Sigmoid colon (tissue), 7 donors: ENCODE results near the gene GDF15. TPM values are rescaled to one million over a fixed set of nuclear protein-coding genes. Genes with fewer than 3 reads are reported as not detected.
A peak's percentile ranks its signal among the peaks of the same experiment; 100 is the strongest.

Experiments used
- DNase-seq: peaks from one replicate; pipeline ENCODE4 v3.0.0-alpha.2; 2019
- H3K27ac ChIP-seq, 4 donors: fragments of 200-600 bp; sonication (generic); one replicate each; pipeline ENCODE4 v1.5.1; 2016 to 2019; ENCODE audit warnings: mild to moderate bottlenecking in 1 of 4
- H3K27me3 ChIP-seq, 3 donors: fragments of 200-600 bp; sonication (generic); one replicate each; pipeline ENCODE4 v1.5.1; 2019; ENCODE audit warnings: mild to moderate bottlenecking in 1 of 3
- H3K36me3 ChIP-seq, 4 donors: fragments of 200-600 bp; sonication (generic); one replicate each; pipeline ENCODE4 v1.5.1; 2016 to 2019
- H3K4me1 ChIP-seq, 4 donors: fragments of 200-600 bp; sonication (generic); one replicate each; pipeline ENCODE4 v1.5.1; 2017 to 2019
- H3K4me3 ChIP-seq, 4 donors: fragments of 200-600 bp; sonication (generic); one replicate each; pipeline ENCODE4 v1.5.1; 2017 to 2019; ENCODE audit warnings: mild to moderate bottlenecking in 2 of 4, moderate library complexity in 1 of 4
- H3K9me3 ChIP-seq, 4 donors: fragments of 200-600 bp in 3 of 4; sonication (generic) in 3 of 4; one replicate each; pipeline versions ENCODE4 v1.5.1 to v1.6.1; 2013 to 2019
- CTCF ChIP-seq, 4 experiments: fragments of 450-650 bp in 3 of 4; fragments of 200-600 bp in 1 of 4; IDR thresholded peaks; one replicate each; pipeline ENCODE4 v1.5.1; 2016 to 2019; ENCODE audit warnings: antibody characterized with exemption in 4 of 4, mild to moderate bottlenecking in 3 of 4, moderate library complexity in 2 of 4
- EP300 ChIP-seq, 4 donors: sonication (generic); formaldehyde crosslinking; IDR thresholded peaks; one replicate each; pipeline ENCODE4 v1.6.1; 2017; ENCODE audit warnings: antibody characterized with exemption in 4 of 4
- POLR2A ChIP-seq, 2 donors: fragments of 450-650 bp; IDR thresholded peaks; one replicate each; pipeline ENCODE4 v1.6.1; 2016; ENCODE audit warnings: antibody characterized with exemption in 2 of 2, mild to moderate bottlenecking in 2 of 2, moderate library complexity in 2 of 2
- POLR2AphosphoS5 ChIP-seq, 4 donors: sonication (generic); formaldehyde crosslinking; IDR thresholded peaks; one replicate each; pipeline ENCODE4 v1.6.1; 2017; ENCODE audit warnings: antibody characterized with exemption in 4 of 4
- WGBS, 2 donors: extraction: QIAGEN DNeasy Blood & Tissue Kit; methylation state at CpG; one replicate each; pipeline ENCODE4 v1.1.7; 2013; 5-methylcytosine and 5-hydroxymethylcytosine counted together
- intact Hi-C: fragments of 100-400 bp; cut with DNase I; formaldehyde crosslinking; loops from one replicate; pipeline ENCODE4 v1.15.1; 2023
- polyA plus RNA-seq, 3 donors: library from polyadenylated mRNA; stranded (reverse); fragments of 200-250 nt; gene quantifications; one replicate each; pipeline ENCODE4 v1.2.3, GENCODE V29; 2013
- small RNA-seq, 3 donors: library from RNA; depleted of rRNA; stranded (forward); fragments of <200 nt; gene quantifications; one replicate each; pipeline ENCODE3, GENCODE V24; 2016
- total RNA-seq, 4 donors: library from RNA; depleted of rRNA; stranded (reverse); fragments of >200 nt; gene quantifications; one replicate each; pipeline ENCODE4 v1.1.0, GENCODE V29; 2016
- donor health status: healthy with polysubstance abuse.
- donor health status: Bipolar disorder and iron deficiency.
- donor health status: healthy.

Gene GDF15
- total and polyA plus RNA-seq, 7 donors: 1.1 to 79.7 (median 7.2) TPM

- H3K27ac ChIP-seq: peak within 1 kb of the TSS; percentile 63 to 81 (median 68)
- H3K4me1 ChIP-seq: peaks cover 0 to 44% (median 43%) of the 10 kb centered on the region in 4 donors
- 1% methylated on average over 99 of the region's 99 CpGs for WGBS, 2 donors
- intact Hi-C loops: no loop called here
- peaks cover 0 to 15% (median 0%) of the 10 kb centered on the region in 4 donors for H3K36me3 ChIP-seq
- TF ChIP-seq POLR2AphosphoS5 (IDR thresholded peaks at IDR 0.05) (peak in 2 of 4 donors; percentile 3 to 37), POLR2A (IDR thresholded peaks at IDR 0.05) (no peak)
- DNase-seq: no peak
- H3K4me3 ChIP-seq: peak within 1 kb of the TSS; percentile 29 to 53 (median 47)
- H3K27me3 ChIP-seq: peaks cover 4 to 58% (median 24%) of the 10 kb centered on the region in 3 donors
- no peaks in the 10 kb centered on the region for H3K9me3 ChIP-seq
Measured at GRCh38 chr19:18437491-18438330, 51.8 kb downstream of the GDF15 start, which contains the start of gene ISYNA1. ISYNA1 (minus strand) TSS chr19:18438133; CDS start chr19:18437979, 154 bp downstream.

- no peak for TF ChIP-seq CTCF (IDR thresholded peaks at IDR 0.05)
- TF ChIP-seq EP300 (IDR thresholded peaks at IDR 0.05): no peak
- no peak for TF ChIP-seq POLR2A (IDR thresholded peaks at IDR 0.05)
- TF ChIP-seq POLR2AphosphoS5 (IDR thresholded peaks at IDR 0.05): no peak
- H3K9me3 ChIP-seq: no peaks in the 10 kb centered on the region
- peak overlapping the region in 3 of 4 donors; percentile 42 to 53 (median 52) for H3K4me3 ChIP-seq
- DNase-seq: no peak
- intact Hi-C loops: no loop called here
- H3K36me3 ChIP-seq: peaks cover 1 to 17% (median 5%) of the 10 kb centered on the region in 4 donors
- peaks cover 4 to 50% (median 24%) of the 10 kb centered on the region in 3 donors for H3K27me3 ChIP-seq
- peaks cover 0 to 37% (median 36%) of the 10 kb centered on the region in 4 donors for H3K4me1 ChIP-seq
- WGBS, 2 donors: 17 to 29% methylated on average over 24 of the region's 24 CpGs
- H3K27ac ChIP-seq: peak overlapping the region; percentile 63 to 81 (median 68)
Measured at GRCh38 chr19:18438331-18439024, 52.5 kb downstream of the GDF15 start.

Small RNA genes within 50 kb of the gene (small RNA-seq; reads per million reads assigned to genes)
- 0 reads per million in 3 donors for gene MIR3189

Other genes starting within 250 kb of the GDF15 start
- gene PIK3R2, start 233.0 kb upstream of the GDF15 start, total RNA-seq: 10 to 100 TPM in 2 of 4 donors, 1 to 10 TPM in 2; 7.8 to 18.0 (median 9.5) TPM
- 1 to 10 TPM; 1.8 to 8.7 (median 6.5) TPM for gene PIK3R2, start 233.0 kb upstream of the GDF15 start, polyA plus RNA-seq
- gene IFI30, start 212.3 kb upstream of the GDF15 start, total RNA-seq: 10 to 100 TPM in 3 of 4 donors, 1 to 10 TPM in 1; 9.1 to 45.7 (median 44.5) TPM
- 100 to 1,000 TPM in 2 of 3 donors, 10 to 100 TPM in 1; 96.7 to 412 (median 178) TPM for gene IFI30, start 212.3 kb upstream of the GDF15 start, polyA plus RNA-seq
- 10 to 100 TPM; 15.8 to 37.3 (median 26.2) TPM for gene MPV17L2, start 192.9 kb upstream of the GDF15 start, total RNA-seq
- gene MPV17L2, start 192.9 kb upstream of the GDF15 start, polyA plus RNA-seq: 10 to 100 TPM in 2 of 3 donors, 1 to 10 TPM in 1; 9.0 to 26.4 (median 12.0) TPM
- gene RAB3A, start 182.1 kb upstream of the GDF15 start, total RNA-seq: 1 to 10 TPM in 3 of 4 donors, under 1 TPM in 1; 0.66 to 2.9 (median 2.2) TPM
- gene RAB3A, start 182.1 kb upstream of the GDF15 start, polyA plus RNA-seq: 1 to 10 TPM; 2.1 to 4.8 (median 4.2) TPM
- gene PDE4C, start 159.7 kb upstream of the GDF15 start, total RNA-seq: 1 to 10 TPM; 1.8 to 8.6 (median 4.5) TPM
- gene PDE4C, start 159.7 kb upstream of the GDF15 start, polyA plus RNA-seq: 1 to 10 TPM in 1 of 3 donors, not detected in 2; 4.0 TPM
- 1 to 10 TPM; 1.4 to 5.8 (median 2.9) TPM for gene IQCN, start 111.7 kb upstream of the GDF15 start, total RNA-seq
- gene IQCN, start 111.7 kb upstream of the GDF15 start, polyA plus RNA-seq: 1 to 10 TPM; 1.2 to 4.4 (median 3.4) TPM
- 100 to 1,000 TPM; 163 to 369 (median 230) TPM for gene JUND, start 104.5 kb upstream of the GDF15 start, total RNA-seq
- 100 to 1,000 TPM; 179 to 221 (median 180) TPM for gene JUND, start 104.5 kb upstream of the GDF15 start, polyA plus RNA-seq
- 100 to 1,000 TPM in 3 of 4 donors, 10 to 100 TPM in 1; 89.1 to 144 (median 119) TPM for gene LSM4, start 63.1 kb upstream of the GDF15 start, total RNA-seq
- 100 to 1,000 TPM; 214 to 285 (median 256) TPM for gene LSM4, start 63.1 kb upstream of the GDF15 start, polyA plus RNA-seq
- gene PGPEP1, start 45.6 kb upstream of the GDF15 start, total RNA-seq: 10 to 100 TPM; 15.0 to 26.0 (median 16.6) TPM
- 10 to 100 TPM; 14.4 to 36.9 (median 31.7) TPM for gene PGPEP1, start 45.6 kb upstream of the GDF15 start, polyA plus RNA-seq
- gene LRRC25, start 11.5 kb downstream of the GDF15 start, total RNA-seq: 10 to 100 TPM in 1 of 4 donors, 1 to 10 TPM in 3; 2.2 to 13.3 (median 9.0) TPM
- 10 to 100 TPM in 1 of 3 donors, 1 to 10 TPM in 2; 4.2 to 10.9 (median 6.0) TPM for gene LRRC25, start 11.5 kb downstream of the GDF15 start, polyA plus RNA-seq
- 10 to 100 TPM; 52.4 to 71.4 (median 58.0) TPM for gene SSBP4, start 33.2 kb downstream of the GDF15 start, total RNA-seq
- 10 to 100 TPM; 13.9 to 51.4 (median 32.4) TPM for gene SSBP4, start 33.2 kb downstream of the GDF15 start, polyA plus RNA-seq
- 10 to 100 TPM in 3 of 4 donors, 1 to 10 TPM in 1; 9.1 to 12.8 (median 11.5) TPM for gene ISYNA1, start 52.0 kb downstream of the GDF15 start, total RNA-seq
- 10 to 100 TPM in 1 of 3 donors, 1 to 10 TPM in 2; 3.7 to 18.7 (median 4.2) TPM for gene ISYNA1, start 52.0 kb downstream of the GDF15 start, polyA plus RNA-seq
- 10 to 100 TPM in 3 of 4 donors, 1 to 10 TPM in 1; 7.1 to 20.2 (median 11.9) TPM for gene ELL, start 135.9 kb downstream of the GDF15 start, total RNA-seq
- 10 to 100 TPM in 1 of 3 donors, 1 to 10 TPM in 2; 6.2 to 14.6 (median 8.4) TPM for gene ELL, start 135.9 kb downstream of the GDF15 start, polyA plus RNA-seq
- gene FKBP8, start 157.4 kb downstream of the GDF15 start, total RNA-seq: 100 to 1,000 TPM; 366 to 456 (median 403) TPM
- 100 to 1,000 TPM; 200 to 234 (median 232) TPM for gene FKBP8, start 157.4 kb downstream of the GDF15 start, polyA plus RNA-seq
- 100 to 1,000 TPM; 107 to 122 (median 120) TPM for gene KXD1, start 171.7 kb downstream of the GDF15 start, total RNA-seq
- gene KXD1, start 171.7 kb downstream of the GDF15 start, polyA plus RNA-seq: 100 to 1,000 TPM in 1 of 3 donors, 10 to 100 TPM in 2; 84.9 to 118 (median 93.2) TPM
- 1,000 to 10,000 TPM in 1 of 4 donors, 100 to 1,000 TPM in 3; 450 to 1,088 (median 720) TPM for gene UBA52, start 185.7 kb downstream of the GDF15 start, total RNA-seq
- 1,000 to 10,000 TPM; 1,029 to 1,720 (median 1,156) TPM for gene UBA52, start 185.7 kb downstream of the GDF15 start, polyA plus RNA-seq
- gene REX1BD, start 202.6 kb downstream of the GDF15 start, total RNA-seq: 100 to 1,000 TPM in 1 of 4 donors, 10 to 100 TPM in 3; 70.3 to 101 (median 85.6) TPM
- 10 to 100 TPM; 40.5 to 79.1 (median 63.1) TPM for gene REX1BD, start 202.6 kb downstream of the GDF15 start, polyA plus RNA-seq
- 10 to 100 TPM in 2 of 4 donors, 1 to 10 TPM in 1, under 1 TPM in 1; 0.82 to 28.8 (median 17.0) TPM for gene CRLF1, start 220.6 kb downstream of the GDF15 start, total RNA-seq
- gene CRLF1, start 220.6 kb downstream of the GDF15 start, polyA plus RNA-seq: 1 to 10 TPM in 1 of 3 donors, under 1 TPM in 1, not detected in 1; 0.60 to 6.8 TPM
- gene TMEM59L, start 226.7 kb downstream of the GDF15 start, total RNA-seq: 1 to 10 TPM in 3 of 4 donors, under 1 TPM in 1; 0.82 to 6.4 (median 4.1) TPM
- gene TMEM59L, start 226.7 kb downstream of the GDF15 start, polyA plus RNA-seq: 1 to 10 TPM in 1 of 3 donors, not detected in 2; 5.0 TPM